ENCODE results near the gene NOL8.

The NOL8 gene

DNA sequence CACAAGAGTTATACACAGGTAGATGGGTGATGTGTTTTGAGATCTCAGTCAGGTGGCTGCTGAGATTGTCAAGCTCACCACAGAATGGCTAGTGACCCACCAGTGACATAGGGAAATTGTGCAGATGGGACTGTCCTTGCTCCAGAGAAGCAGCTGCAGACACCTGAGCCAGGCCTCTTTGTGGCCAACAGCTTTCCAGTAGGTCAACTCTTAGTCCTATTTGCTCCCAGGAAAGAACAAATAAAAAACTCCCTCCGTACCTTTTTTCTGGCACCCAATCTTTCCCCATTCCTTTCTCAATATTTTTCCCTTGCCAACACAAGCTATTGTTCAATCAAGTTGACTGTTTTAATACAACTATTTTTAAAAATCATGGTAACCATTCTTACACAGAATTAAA, 45.8 kb downstream of the NOL8 start:
- Histone ChIP-seq H3K27ac (ENCODE audit: low read depth, low read length) (no peak overlapping the region), H4K8ac (ENCODE audit: low read depth, low read length) (no peak overlapping the region), H3K18ac (ENCODE audit: low read length) (no peak overlapping the region), H3K4me1 (ENCODE audit: control insufficient read depth in 1 of 2, insufficient read depth in 2 of 2, low read length in 2 of 2) (no peaks in the 10 kb centered on the region), H3K36me3 (ENCODE audit: control insufficient read depth in 1 of 2, insufficient read depth in 2 of 2, low read length in 2 of 2) (peaks cover 26 to 48% of the 10 kb centered on the region in 2 experiments), H3K14ac (ENCODE audit: low read length) (no peak overlapping the region), H3K27me3 (ENCODE audit: insufficient read depth, low read length) (no peaks in the 10 kb centered on the region), H3K4me2 (ENCODE audit: low read length) (no peak overlapping the region), H3K79me2 (ENCODE audit: control insufficient read depth, insufficient read depth, low read length, poor library complexity) (no peaks in the 10 kb centered on the region), H2BK120ac (ENCODE audit: insufficient read depth, low read length, poor library complexity) (no peak overlapping the region), H3K9me3 (ENCODE audit: insufficient read depth, low read depth, low read length) (no peaks in the 10 kb centered on the region), H2AFZ (ENCODE audit: insufficient read depth, low read length, poor library complexity) (no peak overlapping the region), H3K4ac (ENCODE audit: low read depth, low read length) (no peak overlapping the region), H3K79me1 (ENCODE audit: low read length) (no peaks in the 10 kb centered on the region), H2BK12ac (ENCODE audit: low read length) (no peak overlapping the region), H2BK5ac (ENCODE audit: low read depth, low read length, poor library complexity) (no peak overlapping the region), H4K12ac (ENCODE audit: low read depth, low read length) (no peak overlapping the region), H3K23ac (ENCODE audit: low read length) (no peak overlapping the region), H4K91ac (ENCODE audit: low read depth, low read length) (no peak overlapping the region), H3K9ac (ENCODE audit: low read length) (no peak overlapping the region), H2AK5ac (ENCODE audit: low read length) (no peak overlapping the region), H3K4me3 (ENCODE audit: low read depth, low read length) (no peak overlapping the region)
- WGBS (ENCODE audit: extremely low coverage, insufficient coverage, insufficient read length), result no CpG with 5 or more reads among the region's 1 CpG
- no peak for DNase-seq

DNA sequence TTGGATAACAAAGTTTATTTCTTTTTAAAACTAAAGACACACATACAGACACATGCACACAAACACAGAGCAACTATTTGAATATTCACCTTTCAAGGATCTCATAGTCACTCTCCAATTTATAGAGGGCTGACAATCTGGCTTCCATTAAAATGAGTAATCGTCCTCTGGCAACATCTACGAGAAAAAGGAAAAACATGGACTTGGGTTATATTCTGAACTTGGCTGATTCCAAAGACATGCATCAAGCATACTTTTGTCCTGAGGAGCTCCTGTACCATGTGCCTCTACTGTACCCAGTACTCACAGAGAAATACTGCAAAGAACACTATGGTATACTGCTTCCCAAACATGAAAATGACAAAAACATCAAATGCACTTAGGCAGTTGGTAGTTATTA, 47.0 kb downstream of the NOL8 start:
- WGBS (ENCODE audit: extremely low coverage, insufficient coverage, insufficient read length), result no CpG with 5 or more reads among the region's 2 CpGs
- H3K4me2 ChIP-seq (ENCODE audit: low read length), result no peak overlapping the region
- no peak overlapping the region for H4K8ac ChIP-seq (ENCODE audit: low read depth, low read length)
- H3K27me3 ChIP-seq (ENCODE audit: insufficient read depth, low read length), result no peaks in the 10 kb centered on the region
- no peak overlapping the region for H3K18ac ChIP-seq (ENCODE audit: low read length)
- no peaks in the 10 kb centered on the region for H3K9me3 ChIP-seq (ENCODE audit: insufficient read depth, low read depth, low read length)
- no peak overlapping the region for H2AK5ac ChIP-seq (ENCODE audit: low read length)
- no peak overlapping the region for H3K4me3 ChIP-seq (ENCODE audit: low read depth, low read length)
- H3K79me1 ChIP-seq (ENCODE audit: low read length), result no peaks in the 10 kb centered on the region
- no peak overlapping the region for H2BK12ac ChIP-seq (ENCODE audit: low read length)
- H3K36me3 ChIP-seq (ENCODE audit: control insufficient read depth in 1 of 2, insufficient read depth in 2 of 2, low read length in 2 of 2), result peaks cover 23 to 48% of the 10 kb centered on the region in 2 experiments
- H3K9ac ChIP-seq (ENCODE audit: low read length), result no peak overlapping the region
- H4K91ac ChIP-seq (ENCODE audit: low read depth, low read length), result no peak overlapping the region
- no peak overlapping the region for H3K27ac ChIP-seq (ENCODE audit: low read depth, low read length)
- no peak overlapping the region for H3K23ac ChIP-seq (ENCODE audit: low read length)
- H3K4me1 ChIP-seq (ENCODE audit: control insufficient read depth in 1 of 2, insufficient read depth in 2 of 2, low read length in 2 of 2), result no peaks in the 10 kb centered on the region
- H3K14ac ChIP-seq (ENCODE audit: low read length), result no peak overlapping the region
- H2BK5ac ChIP-seq (ENCODE audit: low read depth, low read length, poor library complexity), result no peak overlapping the region
- H4K12ac ChIP-seq (ENCODE audit: low read depth, low read length), result no peak overlapping the region
- no peaks in the 10 kb centered on the region for H3K79me2 ChIP-seq (ENCODE audit: control insufficient read depth, insufficient read depth, low read length, poor library complexity)
- H3K4ac ChIP-seq (ENCODE audit: low read depth, low read length), result no peak overlapping the region
- no peak overlapping the region for H2BK120ac ChIP-seq (ENCODE audit: insufficient read depth, low read length, poor library complexity)
- H2AFZ ChIP-seq (ENCODE audit: insufficient read depth, low read length, poor library complexity), result no peak overlapping the region
- DNase-seq, result no peak

- WGBS (ENCODE audit: extremely low coverage, insufficient coverage, insufficient read length), result no CpG with 5 or more reads among the region's 11 CpGs
- Histone ChIP-seq H3K9me3 (ENCODE audit: insufficient read depth, low read depth, low read length) (no peaks in the 10 kb centered on the region), H3K14ac (ENCODE audit: low read length) (no peak overlapping the region), H4K8ac (ENCODE audit: low read depth, low read length) (no peak overlapping the region), H2BK120ac (ENCODE audit: insufficient read depth, low read length, poor library complexity) (no peak overlapping the region), H3K4ac (ENCODE audit: low read depth, low read length) (no peak overlapping the region), H3K18ac (ENCODE audit: low read length) (no peak overlapping the region), H3K27ac (ENCODE audit: low read depth, low read length) (no peak overlapping the region), H3K9ac (ENCODE audit: low read length) (no peak overlapping the region), H2AFZ (ENCODE audit: insufficient read depth, low read length, poor library complexity) (no peak overlapping the region), H2AK5ac (ENCODE audit: low read length) (no peak overlapping the region), H3K79me2 (ENCODE audit: control insufficient read depth, insufficient read depth, low read length, poor library complexity) (no peaks in the 10 kb centered on the region), H3K27me3 (ENCODE audit: insufficient read depth, low read length) (no peaks in the 10 kb centered on the region), H3K4me2 (ENCODE audit: low read length) (no peak overlapping the region), H3K79me1 (ENCODE audit: low read length) (no peaks in the 10 kb centered on the region), H3K23ac (ENCODE audit: low read length) (peak overlapping the region; percentile 46), H2BK5ac (ENCODE audit: low read depth, low read length, poor library complexity) (no peak overlapping the region), H3K36me3 (ENCODE audit: control insufficient read depth in 1 of 2, insufficient read depth in 2 of 2, low read length in 2 of 2) (peaks cover 22 to 47% of the 10 kb centered on the region in 2 experiments), H4K12ac (ENCODE audit: low read depth, low read length) (no peak overlapping the region), H4K91ac (ENCODE audit: low read depth, low read length) (no peak overlapping the region), H3K4me1 (ENCODE audit: control insufficient read depth in 1 of 2, insufficient read depth in 2 of 2, low read length in 2 of 2) (no peaks in the 10 kb centered on the region), H2BK12ac (ENCODE audit: low read length) (no peak overlapping the region), H3K4me3 (ENCODE audit: low read depth, low read length) (no peak overlapping the region)
- no peak for DNase-seq
Observed at GRCh38 chr9:92276331-92277032, 48.7 kb downstream of the NOL8 start.

- WGBS (ENCODE audit: extremely low coverage, insufficient coverage, insufficient read length), result no CpG with 5 or more reads among the region's 6 CpGs
- no peak overlapping the region for H2BK5ac ChIP-seq (ENCODE audit: low read depth, low read length, poor library complexity)
- H2BK12ac ChIP-seq (ENCODE audit: low read length), result peak overlapping the region; percentile 40
Observed at GRCh38 chr9:92275541-92275940, 49.6 kb downstream of the NOL8 start.

More at GRCh38 chr9:92275541-92275940, 49.6 kb downstream of the NOL8 start:
- DNase-seq, result peak; percentile 23 to 44
- Histone ChIP-seq H3K23ac (ENCODE audit: low read length) (no peak overlapping the region), H3K36me3 (ENCODE audit: control insufficient read depth in 1 of 2, insufficient read depth in 2 of 2, low read length in 2 of 2) (peaks cover 22 to 52% of the 10 kb centered on the region in 2 experiments), H3K4me3 (ENCODE audit: low read depth, low read length) (no peak overlapping the region), H3K79me1 (ENCODE audit: low read length) (no peaks in the 10 kb centered on the region), H3K9me3 (ENCODE audit: insufficient read depth, low read depth, low read length) (no peaks in the 10 kb centered on the region), H2BK120ac (ENCODE audit: insufficient read depth, low read length, poor library complexity) (no peak overlapping the region), H3K4ac (ENCODE audit: low read depth, low read length) (no peak overlapping the region), H3K14ac (ENCODE audit: low read length) (no peak overlapping the region), H2AFZ (ENCODE audit: insufficient read depth, low read length, poor library complexity) (no peak overlapping the region), H2AK5ac (ENCODE audit: low read length) (no peak overlapping the region), H4K8ac (ENCODE audit: low read depth, low read length) (no peak overlapping the region), H3K27ac (ENCODE audit: low read depth, low read length) (no peak overlapping the region), H3K9ac (ENCODE audit: low read length) (no peak overlapping the region), H3K18ac (ENCODE audit: low read length) (no peak overlapping the region), H4K91ac (ENCODE audit: low read depth, low read length) (no peak overlapping the region), H3K79me2 (ENCODE audit: control insufficient read depth, insufficient read depth, low read length, poor library complexity) (no peaks in the 10 kb centered on the region), H3K4me2 (ENCODE audit: low read length) (no peak overlapping the region), H3K4me1 (ENCODE audit: control insufficient read depth in 1 of 2, insufficient read depth in 2 of 2, low read length in 2 of 2) (no peaks in the 10 kb centered on the region), H3K27me3 (ENCODE audit: insufficient read depth, low read length) (no peaks in the 10 kb centered on the region), H4K12ac (ENCODE audit: low read depth, low read length) (no peak overlapping the region)
